K562 (cell line): ENCODE data around the gene VTN. TPM values are rescaled to one million over a fixed set of nuclear protein-coding genes. Genes with fewer than 3 reads are reported as not detected.
A peak's percentile ranks its signal among the peaks of the same experiment; 100 is the strongest.

Source experiments
- ATAC-seq: fragments of 200-7000 bp; cut with Tn5 transposase; 3 replicates; pipeline ENCODE4 v1.9.1; 2020; ENCODE audit warnings: moderate library complexity
- BruUV-seq: library from RNA; stranded (reverse); fragments of 400-500 nt; replicated peaks from 2 replicates; lab custom pipeline; 2021; lab: Mats Ljungman, UMichigan
- CTCF ChIA-PET: fragments of 300-600 bp; formaldehyde crosslinking; extraction: SDS; loops from one replicate; lab custom pipeline; 2021; ENCODE audit warnings: low intra/inter-chr PET ratio; lab: Yijun Ruan, JAX
- POLR2A ChIA-PET: fragments of 300-600, 350-650 bp; sonication (Branson Sonifier 250); formaldehyde crosslinking; extraction: SDS; loops from one replicate; lab custom pipeline; 2021; ENCODE audit warnings: antibody characterized with exemption, inconsistent platforms; lab: Yijun Ruan, JAX
- DNase-seq, 4 experiments: peaks; one replicate each; pipeline versions ENCODE4 v3.0.0 to v3.0.0-alpha.2; 2011 to 2018; ENCODE audit warnings: low spot score in 3 of 4, mixed read lengths in 3 of 4; ENCODE audit errors: extremely low read depth in 1 of 4
- FAIRE-seq: peaks from 2 replicates; lab custom pipeline; 2011; peaks lifted over from hg19 to GRCh38; lab: Jason Lieb, UNC
- H2AFZ ChIP-seq: 2 replicates; pipeline ENCODE4 v1.6.0; 2011; ENCODE audit warnings: low read depth, low read length, control low read depth, inconsistent platforms
- H3K27ac ChIP-seq: fragments of 200-600 bp; 3 replicates; pipeline ENCODE4 v1.8.0; 2011; ENCODE audit warnings: low read depth, mild to moderate bottlenecking, control low read depth, inconsistent platforms, low read length, moderate library complexity, mixed read lengths; ENCODE audit errors: extremely low read depth
- H3K27me3 ChIP-seq, 2 experiments: fragments of 300-600 bp in 1 of 2; 2 replicates in 1 of 2; 3 replicates in 1 of 2; pipeline versions ENCODE4 v1.6.0 to v1.8.0; 2011; ENCODE audit warnings: inconsistent platforms in 2 of 2, low read length in 2 of 2, mild to moderate bottlenecking in 1 of 2, mixed read lengths in 1 of 2, moderate library complexity in 1 of 2; ENCODE audit not compliant: control insufficient read depth in 2 of 2, insufficient read depth in 2 of 2
- H3K36me3 ChIP-seq: fragments of 300-600 bp; 3 replicates; pipeline ENCODE4 v1.8.0; 2011; ENCODE audit warnings: mild to moderate bottlenecking, low read length, inconsistent platforms; ENCODE audit not compliant: control insufficient read depth, insufficient read depth
- H3K4me1 ChIP-seq, 2 experiments: fragments of 200-600 bp in 1 of 2; replicated peaks in 1 of 2; 2 replicates in 1 of 2; 3 replicates in 1 of 2; pipeline versions ENCODE4 v1.5.1 to v1.8.0; 2011; ENCODE audit warnings: inconsistent platforms in 2 of 2, low read length in 2 of 2, mild to moderate bottlenecking in 1 of 2, mixed read lengths in 1 of 2, moderate library complexity in 1 of 2; ENCODE audit not compliant: control insufficient read depth in 2 of 2, insufficient read depth in 2 of 2
- H3K4me2 ChIP-seq: 2 replicates; pipeline ENCODE4 v1.6.1; 2011; ENCODE audit warnings: low read length, control low read depth, inconsistent platforms, mixed read lengths; ENCODE audit not compliant: insufficient read depth
- H3K4me3 ChIP-seq: fragments of 200-600 bp; sonication (generic), shearing (Covaris generic); 2 replicates; pipeline ENCODE4 v1.5.1; 2016; ENCODE audit warnings: control low read depth, inconsistent platforms
- H3K79me2 ChIP-seq: fragments of 200-600 bp; 3 replicates; pipeline ENCODE4 v1.8.0; 2011; ENCODE audit warnings: low read length, inconsistent platforms; ENCODE audit not compliant: control insufficient read depth, insufficient read depth
- H3K9ac ChIP-seq, 2 experiments: 2 replicates each; pipeline versions ENCODE4 v1.6.0 to v1.6.1; 2011; ENCODE audit warnings: low read depth in 2 of 2, low read length in 2 of 2, control low read depth in 1 of 2, inconsistent platforms in 1 of 2, mild to moderate bottlenecking in 1 of 2, mixed read lengths in 1 of 2; ENCODE audit not compliant: insufficient read depth in 1 of 2
- H3K9me1 ChIP-seq: one replicate; pipeline ENCODE4 v1.6.0; 2011; ENCODE audit warnings: inconsistent platforms, mild to moderate bottlenecking, low read length, moderate library complexity; ENCODE audit not compliant: control insufficient read depth, insufficient read depth
- H3K9me3 ChIP-seq: replicated peaks from 2 replicates; pipeline ENCODE4 v1.5.1; 2011; ENCODE audit warnings: low read depth, low read length, inconsistent platforms; ENCODE audit not compliant: control insufficient read depth, insufficient read depth
- H4K20me1 ChIP-seq: replicated peaks from 2 replicates; pipeline ENCODE4 v1.6.1; 2011; ENCODE audit warnings: low read length, inconsistent platforms, mixed read lengths; ENCODE audit not compliant: control insufficient read depth, insufficient read depth
- CBX1 ChIP-seq: sonication (generic); IDR thresholded peaks from 2 replicates; pipeline ENCODE4 v1.6.1; 2016; ENCODE audit warnings: antibody characterized with exemption, low read depth, mild to moderate bottlenecking
- HMG20A ChIP-seq: fragments of 450-650 bp; formaldehyde crosslinking; conservative IDR thresholded peaks from 2 replicates; pipeline ENCODE4 v1.4.0; 2020; ENCODE audit warnings: mild to moderate bottlenecking, mixed read lengths
- KHSRP ChIP-seq: fragments of 450-650 bp; IDR thresholded peaks from 2 replicates; pipeline ENCODE4 v1.6.1; 2017
- NR2C1 ChIP-seq, 2 experiments: fragments of 450-650 bp; IDR thresholded peaks; 2 replicates each; pipeline ENCODE4 v1.6.1; 2017; ENCODE audit warnings: mild to moderate bottlenecking in 2 of 2, antibody characterized with exemption in 1 of 2, inconsistent platforms in 1 of 2, missing compliant biosample characterization in 1 of 2, missing genetic modification characterization in 1 of 2
- ZNF277 ChIP-seq: fragments of 250-450 bp; sonication (Bioruptor Pico); IDR thresholded peaks from 2 replicates; pipeline ENCODE4 v1.8.0; 2022; ENCODE audit warnings: inconsistent platforms, mild to moderate bottlenecking, moderate library complexity, borderline replicate concordance
- WGBS: fragments of 100-300 bp; shearing (Covaris generic); methylation state at CpG from one replicate; pipeline ENCODE4 v1.1.6; 2016; ENCODE audit warnings: low coverage, mixed read lengths; ENCODE audit not compliant: insufficient coverage; ENCODE audit errors: missing lambda C conversion rate; 5-methylcytosine and 5-hydroxymethylcytosine counted together
- in situ Hi-C: fragments of 300-500 bp; cut with MboI; formaldehyde crosslinking; loops from 4 replicates; pipeline ENCODE4 v1.15.0; 2018; ENCODE audit warnings: inconsistent platforms, mixed read lengths
- intact Hi-C: fragments of 100-400 bp; cut with micrococcal nuclease; formaldehyde crosslinking; loops from 2 replicates; pipeline ENCODE4 v1.14.2; 2022
- polyA plus RNA-seq, 8 experiments: library from polyadenylated mRNA; depleted of rRNA in 4 of 8; stranded (reverse) in 5 of 8; unstranded in 3 of 8; fragments of >200 nt; fragmentation: Nextera tagmentation in 2 of 8; fragmentation: Illumina TruSeq in 1 of 8; extraction: Ambion mirVana in 2 of 8; extraction: Trizol in 1 of 8; gene quantifications; 2 replicates each; pipeline versions ENCODE4 v1.2.1 to v1.2.3, GENCODE V29; 2011 to 2014; ENCODE audit warnings: inconsistent platforms in 1 of 8, missing spikeins in 1 of 8
- total RNA-seq, 7 experiments: library from RNA; depleted of rRNA in 6 of 7; stranded (reverse); fragments of >200 nt in 6 of 7; fragmentation: Illumina TruSeq in 2 of 7; extraction: Trizol in 2 of 7; gene quantifications; 2 replicates each; pipeline versions ENCODE4 v1.2.1 to v1.2.3, GENCODE V29; 2011 to 2021; ENCODE audit warnings: low replicate concordance in 1 of 7
- TF ChIP-seq, protein P1 (sequence below), 2 experiments: fragments of 450-650 bp in 1 of 2; sonication (generic) in 1 of 2; formaldehyde crosslinking; conservative IDR thresholded peaks; 2 replicates each; pipeline versions ENCODE4 v1.4.0 to v1.8.1; 2020 to 2022; ENCODE audit warnings: mild to moderate bottlenecking in 1 of 2, missing genetic modification reagents in 1 of 2

The VTN gene
- total and polyA plus RNA-seq, 9 of the 15 experiments (the other 6 are each of a cell fraction or from before 2014, with no cell fraction given) = 0.13 to 1.0 (median 0.29) TPM; not detected in 1

DNA sequence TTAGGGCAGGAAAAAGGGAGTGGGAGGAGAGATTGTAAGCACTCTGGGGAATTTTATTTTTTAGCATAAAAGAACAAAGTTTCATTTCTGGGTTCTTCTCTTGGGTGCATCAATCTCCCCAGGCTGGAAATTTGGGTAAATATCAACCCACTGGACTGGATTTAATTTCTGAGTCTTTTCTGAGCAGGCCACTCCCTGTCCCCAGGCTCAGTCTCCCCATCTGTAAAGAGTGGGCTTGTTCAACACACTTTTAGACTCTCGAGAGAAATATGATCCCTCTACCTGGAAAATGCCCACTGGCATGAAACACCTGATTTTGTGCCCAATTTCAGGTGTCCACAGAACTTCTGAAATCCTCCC lies 617 bp upstream of the VTN start (continued):
- TF ChIP-seq KHSRP (no peak), HMG20A (no peak), CBX1 (no peak)
- TF ChIP-seq, protein P1, sequence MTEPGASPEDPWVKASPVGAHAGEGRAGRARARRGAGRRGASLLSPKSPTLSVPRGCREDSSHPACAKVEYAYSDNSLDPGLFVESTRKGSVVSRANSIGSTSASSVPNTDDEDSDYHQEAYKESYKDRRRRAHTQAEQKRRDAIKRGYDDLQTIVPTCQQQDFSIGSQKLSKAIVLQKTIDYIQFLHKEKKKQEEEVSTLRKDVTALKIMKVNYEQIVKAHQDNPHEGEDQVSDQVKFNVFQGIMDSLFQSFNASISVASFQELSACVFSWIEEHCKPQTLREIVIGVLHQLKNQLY (CRISPR knock-in tag; conservative IDR thresholded peaks at IDR 0.05) = no peak
- TF ChIP-seq, all 486 proteins: peak for 0

DNA sequence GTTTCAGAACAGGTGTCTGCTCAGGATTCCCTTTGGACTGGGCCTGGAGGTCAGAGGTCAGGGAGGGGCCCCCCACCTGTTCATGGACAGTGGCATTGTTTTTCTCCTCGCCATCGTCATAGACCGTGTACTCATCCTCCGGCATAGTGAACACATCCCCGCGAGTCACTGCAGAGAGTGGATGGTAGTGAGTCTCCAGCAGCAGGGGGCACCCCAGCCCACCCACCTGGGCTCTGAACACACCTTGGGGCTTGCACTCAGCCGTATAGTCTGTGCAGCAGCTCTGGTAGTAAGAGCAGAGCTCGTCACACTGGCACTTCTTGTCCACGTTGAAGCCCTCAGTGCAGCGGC lies 448 bp downstream of the VTN start:
- DNase-seq = no peak
- H3K4me2 ChIP-seq = no peak overlapping the region

More for the DNA sequence above, 448 bp downstream of the VTN start:
- ChIA-PET CTCF (interaction anchor here (0.6 kb wide), 1 partner anchor 183 kb away, joined by 5 read pairs; no protein-coding TSS in a partner anchor), POLR2A (interaction anchor here (0.6 to 3.4 kb wide), 5 partner anchors 8 to 29 kb away, joined by 3 to 31 read pairs (median 5); partner anchors contain the start of gene POLDIP2)
- Histone ChIP-seq H3K27ac (no peak overlapping the region), H3K9ac (peak overlapping the region in 1 of 2 experiments; percentile 81; a peak in 2 of 4 replicates), H3K79me2 (no peaks in the 10 kb centered on the region), H4K20me1 (peaks cover 14% of the 10 kb centered on the region), H3K4me1 (peaks cover 16 to 43% of the 10 kb centered on the region in 2 experiments), H3K4me3 (no peak overlapping the region), H3K36me3 (no peaks in the 10 kb centered on the region; the same call in 2 of the 3 replicates), H3K27me3 (peaks cover 0 to 4% of the 10 kb centered on the region in 2 experiments; a peak in 1 of 5 replicates), H3K9me1 (peaks cover 5% of the 10 kb centered on the region), H2AFZ (no peak overlapping the region), H3K9me3 (no peaks in the 10 kb centered on the region)
- in situ Hi-C loops = no loop called here
- TF ChIP-seq NR2C1 (IDR thresholded peaks at IDR 0.05) (peak; percentile 25; the same call in 1 of the 2 replicates), NR2C1 (tag; IDR thresholded peaks at IDR 0.05) (peak; percentile 22; the same call in 1 of the 2 replicates), ZNF277 (CRISPR knock-in tag) (no peak)
- no peak for ATAC-seq
- no TSS peak for BruUV-seq
- no peak for FAIRE-seq
- intact Hi-C loops = no loop called here
- WGBS = 70% methylated on average over 10 of the region's 10 CpGs
